B cell (primary cell): Measurements from ENCODE around the gene ASTN1.

ENCODE experiments used
- CTCF ChIP-seq: fragments of 200-600 bp; IDR thresholded peaks from one replicate; pipeline ENCODE4 v1.8.0; 2022; ENCODE audit warnings: antibody characterized with exemption, mild to moderate bottlenecking
- EZH2 ChIP-seq: IDR thresholded peaks from 2 replicates; pipeline ENCODE4 v1.6.1; 2012; ENCODE audit warnings: borderline replicate concordance, low read depth, mild to moderate bottlenecking, moderate library complexity, low read length; ENCODE audit not compliant: insufficient read depth, poor library complexity, severe bottlenecking

DNA sequence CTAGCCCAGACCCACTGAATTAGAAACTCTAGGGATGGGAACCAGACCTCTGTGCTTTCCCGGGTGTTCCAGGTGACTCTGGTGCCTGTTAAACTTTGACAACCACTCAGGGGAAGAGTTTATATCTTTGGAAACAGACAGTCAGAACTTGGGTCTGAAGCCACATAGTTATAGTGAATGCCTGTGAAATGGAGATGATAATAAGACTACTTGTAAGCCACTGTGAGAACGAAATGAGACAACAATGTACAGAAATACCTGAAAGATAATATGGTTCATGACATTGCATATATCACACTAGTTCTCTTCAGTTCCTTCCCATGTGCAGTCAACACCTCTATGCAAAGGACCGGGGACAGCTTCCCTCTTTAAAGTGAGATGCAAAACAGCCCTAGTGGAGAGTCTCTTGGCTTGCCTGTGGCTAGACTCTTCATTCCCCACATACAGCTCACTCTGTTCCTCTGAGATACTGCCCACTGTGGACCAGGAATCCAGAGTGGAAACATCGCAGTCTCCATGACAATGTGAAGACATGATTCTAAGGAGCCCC lies 287.5 kb downstream of the ASTN1 start:
- TF ChIP-seq EZH2 (no peak), CTCF (no peak)
